Lower lobe of right lung (tissue), 2 donors: ENCODE results near the gene PCDH9. TPM values are rescaled to one million over a fixed set of nuclear protein-coding genes. Genes with fewer than 3 reads are reported as not detected.

Experiments used
- ATAC-seq, 2 donors: fragments of 200-7000 bp; cut with Tn5 transposase; one replicate each; pipeline ENCODE4 v1.9.1; 2020 to 2022; ENCODE audit warnings: mild to moderate bottlenecking in 2 of 2, moderate library complexity in 2 of 2
- DNase-seq: peaks from one replicate; pipeline ENCODE4 v3.0.0-alpha.2; 2020
- H3K27ac ChIP-seq: fragments of 200-600 bp; one replicate; pipeline ENCODE4 v1.8.0; 2022
- H3K27me3 ChIP-seq: fragments of 200-600 bp; one replicate; pipeline ENCODE4 v1.8.0; 2022; ENCODE audit warnings: low read depth
- H3K36me3 ChIP-seq: fragments of 200-600 bp; one replicate; pipeline ENCODE4 v1.8.0; 2022; ENCODE audit warnings: mild to moderate bottlenecking
- H3K4me1 ChIP-seq: fragments of 200-600 bp; one replicate; pipeline ENCODE4 v1.8.0; 2022
- H3K4me3 ChIP-seq: fragments of 200-600 bp; one replicate; pipeline ENCODE4 v1.8.0; 2022; ENCODE audit warnings: mild to moderate bottlenecking
- H3K9me3 ChIP-seq: fragments of 200-600 bp; one replicate; pipeline ENCODE4 v1.8.0; 2022
- intact Hi-C: fragments of 100-400 bp; cut with DNase I; formaldehyde crosslinking; loops from one replicate; pipeline ENCODE4 v1.11.0; 2022
- total RNA-seq: library from RNA; stranded (reverse); fragmentation: NEBNext Ultra II Directional; extraction: Animal tissue kit (Norgen Biotek cat#: 25700); gene quantifications from one replicate; pipeline ENCODE4 v1.2.1, GENCODE V29; 2021
- TF ChIP-seq, protein P1 (sequence below): fragments of 200-600 bp; IDR thresholded peaks from one replicate; pipeline ENCODE4 v1.8.0; 2022; ENCODE audit warnings: antibody characterized with exemption, mild to moderate bottlenecking
- donor health status: DM: no; HTN: yes; CAD: no; lungs with severe emphysema.

PCDH9 gene
- total RNA-seq, 1 donor from 2014 or later = 8.9 TPM

DNA sequence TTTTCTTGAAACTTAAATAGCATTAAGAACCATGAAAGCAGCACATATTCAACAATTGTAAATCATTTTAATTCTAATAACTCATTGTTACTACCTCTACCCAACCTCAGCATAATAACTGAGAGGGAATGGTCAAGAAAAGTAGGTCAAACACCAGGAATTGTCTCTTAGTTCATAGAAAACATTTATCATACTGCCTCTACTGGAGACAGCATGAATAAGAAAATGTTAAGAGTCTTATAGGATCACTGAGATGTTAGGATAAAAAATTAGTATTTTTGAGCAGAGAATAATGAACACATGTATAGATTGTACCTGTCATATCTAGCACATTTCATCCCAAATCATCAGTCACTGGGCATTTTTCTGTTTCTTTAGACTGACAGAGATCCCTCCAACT lies 515.3 kb downstream of the PCDH9 start:
- TF ChIP-seq, protein P1, sequence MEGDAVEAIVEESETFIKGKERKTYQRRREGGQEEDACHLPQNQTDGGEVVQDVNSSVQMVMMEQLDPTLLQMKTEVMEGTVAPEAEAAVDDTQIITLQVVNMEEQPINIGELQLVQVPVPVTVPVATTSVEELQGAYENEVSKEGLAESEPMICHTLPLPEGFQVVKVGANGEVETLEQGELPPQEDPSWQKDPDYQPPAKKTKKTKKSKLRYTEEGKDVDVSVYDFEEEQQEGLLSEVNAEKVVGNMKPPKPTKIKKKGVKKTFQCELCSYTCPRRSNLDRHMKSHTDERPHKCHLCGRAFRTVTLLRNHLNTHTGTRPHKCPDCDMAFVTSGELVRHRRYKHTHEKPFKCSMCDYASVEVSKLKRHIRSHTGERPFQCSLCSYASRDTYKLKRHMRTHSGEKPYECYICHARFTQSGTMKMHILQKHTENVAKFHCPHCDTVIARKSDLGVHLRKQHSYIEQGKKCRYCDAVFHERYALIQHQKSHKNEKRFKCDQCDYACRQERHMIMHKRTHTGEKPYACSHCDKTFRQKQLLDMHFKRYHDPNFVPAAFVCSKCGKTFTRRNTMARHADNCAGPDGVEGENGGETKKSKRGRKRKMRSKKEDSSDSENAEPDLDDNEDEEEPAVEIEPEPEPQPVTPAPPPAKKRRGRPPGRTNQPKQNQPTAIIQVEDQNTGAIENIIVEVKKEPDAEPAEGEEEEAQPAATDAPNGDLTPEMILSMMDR = no peak

DNA sequence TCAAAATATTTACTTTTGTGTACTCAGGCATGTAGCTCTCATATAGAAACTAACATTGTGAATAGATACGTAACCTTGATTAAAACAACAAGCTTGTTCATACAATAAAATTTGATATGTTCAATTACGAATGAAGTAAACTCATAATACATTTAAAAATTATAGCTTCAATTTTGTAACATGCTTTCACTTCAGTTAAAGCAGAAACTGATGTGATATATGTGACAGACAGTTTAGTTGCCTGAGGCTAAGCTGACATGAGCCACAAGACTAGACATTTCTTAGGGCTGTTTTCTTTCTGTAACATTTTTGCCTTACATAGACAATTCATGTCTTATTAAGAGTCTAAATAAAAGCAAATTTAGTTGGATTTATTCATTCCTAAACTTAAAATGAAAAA lies 526.0 kb downstream of the PCDH9 start:
- ATAC-seq = no peak
- no peaks in the 10 kb centered on the region for H3K4me1 ChIP-seq
- DNase-seq = no peak
- no peaks in the 10 kb centered on the region for H3K9me3 ChIP-seq
- H3K27ac ChIP-seq = no peak overlapping the region
- H3K4me3 ChIP-seq = no peak overlapping the region
- intact Hi-C loops = no loop called here
- H3K27me3 ChIP-seq = no peaks in the 10 kb centered on the region
- TF ChIP-seq, protein P1 = no peak
- H3K36me3 ChIP-seq = no peaks in the 10 kb centered on the region

More for the DNA sequence above, 515.3 kb downstream of the PCDH9 start:
- DNase-seq (no peak), ATAC-seq (no peak)
- H3K9me3 ChIP-seq = no peaks in the 10 kb centered on the region
- intact Hi-C loops = no loop called here
- H3K36me3 ChIP-seq = no peaks in the 10 kb centered on the region
- no peaks in the 10 kb centered on the region for H3K4me1 ChIP-seq
- no peak overlapping the region for H3K4me3 ChIP-seq
- no peaks in the 10 kb centered on the region for H3K27me3 ChIP-seq
- H3K27ac ChIP-seq = no peak overlapping the region

DNA sequence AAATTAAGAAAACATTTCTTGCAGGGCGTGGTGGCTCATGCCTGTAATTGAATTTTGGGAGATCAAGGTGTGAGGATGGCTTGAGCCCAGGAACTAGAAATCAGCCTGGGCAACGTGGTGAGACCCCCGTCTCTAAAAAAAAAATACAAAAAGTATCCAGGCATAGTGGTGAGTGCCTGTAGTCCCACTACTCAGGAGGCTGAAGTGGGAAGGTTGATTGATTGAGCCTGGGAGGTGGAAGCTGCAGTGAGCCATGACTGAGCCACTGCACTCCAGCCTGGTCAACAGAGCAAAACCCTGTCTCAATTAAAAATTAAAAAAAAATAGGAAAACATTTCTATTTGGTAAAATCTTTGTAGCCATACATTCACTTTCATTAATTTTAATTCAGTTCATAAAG lies 526.5 kb downstream of the PCDH9 start:
- Histone ChIP-seq H3K4me3 (no peak overlapping the region), H3K9me3 (no peaks in the 10 kb centered on the region), H3K27me3 (no peaks in the 10 kb centered on the region), H3K27ac (no peak overlapping the region), H3K36me3 (no peaks in the 10 kb centered on the region), H3K4me1 (no peaks in the 10 kb centered on the region)
- DNase-seq (no peak), ATAC-seq (no peak)
- TF ChIP-seq, protein P1 = no peak
- intact Hi-C loops = no loop called here

DNA sequence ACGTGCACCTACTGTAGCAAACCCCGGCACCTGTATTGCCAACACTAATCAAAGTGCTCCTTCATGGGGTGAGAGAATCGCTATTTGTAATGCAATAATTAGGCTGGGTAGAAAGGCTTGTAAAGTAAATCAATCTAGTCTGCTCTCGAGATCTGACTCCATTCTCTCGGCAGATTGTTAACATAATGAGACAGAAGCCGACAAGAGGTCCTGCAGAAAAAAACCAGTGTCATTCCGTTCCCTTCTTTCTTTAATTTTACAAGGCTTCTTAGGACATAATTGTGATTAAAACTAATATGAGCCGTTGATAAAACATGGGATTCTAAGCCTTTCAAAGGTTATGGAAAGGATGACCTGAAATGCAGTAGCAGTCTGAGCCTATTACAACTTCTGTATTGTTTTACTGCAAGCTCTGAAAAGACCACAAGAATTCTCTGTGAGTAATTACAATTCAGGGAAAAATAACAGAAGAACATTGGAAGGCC lies 530.0 kb downstream of the PCDH9 start:
- TF ChIP-seq, protein P1 = no peak
- H3K27ac ChIP-seq = no peak overlapping the region
- intact Hi-C loops = no loop called here

DNA sequence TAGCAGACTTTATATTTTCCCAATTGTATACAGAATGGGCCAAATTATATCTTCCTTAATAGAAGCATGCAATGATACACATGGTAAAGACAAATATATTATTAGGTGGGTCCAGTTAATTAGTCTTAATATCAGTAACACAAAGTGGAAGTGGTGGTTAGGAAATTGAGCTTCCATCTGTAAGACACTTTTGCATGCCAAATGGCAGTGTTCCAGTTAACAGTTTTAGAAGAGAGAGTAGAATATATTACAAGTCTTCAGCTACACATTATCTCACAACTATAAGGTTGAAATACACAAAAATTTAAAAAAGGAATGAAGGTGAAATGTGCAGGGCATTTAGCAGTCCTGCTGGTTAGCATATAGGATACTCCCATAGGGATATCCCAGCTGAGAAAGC lies 536.5 kb downstream of the PCDH9 start:
- DNase-seq (no peak), ATAC-seq (no peak)
- no peak overlapping the region for H3K27ac ChIP-seq
- intact Hi-C loops = no loop called here
- no peaks in the 10 kb centered on the region for H3K4me1 ChIP-seq
- no peaks in the 10 kb centered on the region for H3K9me3 ChIP-seq
- H3K27me3 ChIP-seq = no peaks in the 10 kb centered on the region
- H3K4me3 ChIP-seq = no peak overlapping the region
- TF ChIP-seq, protein P1 = no peak
- no peaks in the 10 kb centered on the region for H3K36me3 ChIP-seq

More for the DNA sequence above, 530.0 kb downstream of the PCDH9 start:
- Histone ChIP-seq H3K36me3 (no peaks in the 10 kb centered on the region), H3K4me1 (no peaks in the 10 kb centered on the region), H3K4me3 (no peak overlapping the region), H3K27me3 (no peaks in the 10 kb centered on the region), H3K9me3 (no peaks in the 10 kb centered on the region)
- ATAC-seq (no peak), DNase-seq (no peak)

DNA sequence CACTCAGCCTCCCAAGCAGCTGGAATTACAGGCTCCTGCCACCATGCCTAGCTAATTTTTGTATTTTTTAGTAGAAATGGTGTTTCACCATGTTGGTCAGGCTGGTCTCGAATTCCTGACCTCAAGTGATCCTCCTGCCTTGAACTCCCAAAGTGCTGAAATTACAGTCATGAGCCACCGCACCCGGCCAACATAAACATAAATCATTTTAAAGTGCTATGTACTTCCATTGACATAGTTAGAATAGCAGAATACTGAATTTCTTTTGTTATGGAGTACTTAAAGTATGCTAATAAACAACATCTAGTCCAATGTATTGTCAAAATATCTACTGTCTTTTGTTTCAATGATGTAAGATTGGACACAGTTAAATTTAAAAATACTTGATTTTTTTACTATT lies 539.0 kb downstream of the PCDH9 start:
- Histone ChIP-seq H3K36me3 (no peaks in the 10 kb centered on the region), H3K9me3 (no peaks in the 10 kb centered on the region), H3K4me3 (no peak overlapping the region), H3K27ac (no peak overlapping the region), H3K27me3 (no peaks in the 10 kb centered on the region), H3K4me1 (no peaks in the 10 kb centered on the region)
- DNase-seq (no peak), ATAC-seq (no peak)
- intact Hi-C loops = no loop called here
- TF ChIP-seq, protein P1 = no peak
